ENCODE results near the gene CFAP221.

CFAP221 gene

DNA sequence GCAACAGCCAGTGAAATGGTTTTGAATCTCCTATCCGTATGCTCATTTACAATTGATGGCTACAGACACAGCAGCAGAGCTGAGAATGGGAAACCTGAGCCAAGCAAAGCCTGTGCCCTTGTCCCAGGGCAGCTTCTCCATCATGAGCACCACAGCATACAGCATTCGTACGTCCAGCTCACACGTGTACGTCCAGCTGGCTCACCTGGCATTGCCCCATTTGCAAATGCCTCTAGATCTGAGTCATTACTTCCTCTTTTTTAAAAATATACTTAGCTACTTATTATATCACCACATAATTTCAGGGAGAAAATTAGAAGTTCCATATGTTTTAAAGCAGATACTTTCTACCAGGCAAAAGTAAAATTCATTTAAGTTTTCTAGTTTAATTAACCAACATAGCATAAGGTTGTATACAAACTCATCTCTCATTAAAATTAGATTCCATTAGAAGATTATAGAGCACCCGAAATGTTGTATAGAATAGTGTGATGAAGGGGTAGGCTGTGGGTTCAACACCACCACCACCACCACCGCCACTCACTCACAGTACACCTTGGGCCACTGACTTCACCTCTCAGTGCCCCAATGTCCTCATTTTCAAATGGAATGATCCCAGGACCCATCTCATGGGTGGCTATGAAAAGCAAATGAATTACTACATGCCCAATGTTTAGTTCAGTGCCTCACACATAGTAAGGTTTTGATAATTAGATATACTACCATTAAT, 103.4 kb downstream of the CFAP221 start:
- DNase-seq, result no peak

DNA sequence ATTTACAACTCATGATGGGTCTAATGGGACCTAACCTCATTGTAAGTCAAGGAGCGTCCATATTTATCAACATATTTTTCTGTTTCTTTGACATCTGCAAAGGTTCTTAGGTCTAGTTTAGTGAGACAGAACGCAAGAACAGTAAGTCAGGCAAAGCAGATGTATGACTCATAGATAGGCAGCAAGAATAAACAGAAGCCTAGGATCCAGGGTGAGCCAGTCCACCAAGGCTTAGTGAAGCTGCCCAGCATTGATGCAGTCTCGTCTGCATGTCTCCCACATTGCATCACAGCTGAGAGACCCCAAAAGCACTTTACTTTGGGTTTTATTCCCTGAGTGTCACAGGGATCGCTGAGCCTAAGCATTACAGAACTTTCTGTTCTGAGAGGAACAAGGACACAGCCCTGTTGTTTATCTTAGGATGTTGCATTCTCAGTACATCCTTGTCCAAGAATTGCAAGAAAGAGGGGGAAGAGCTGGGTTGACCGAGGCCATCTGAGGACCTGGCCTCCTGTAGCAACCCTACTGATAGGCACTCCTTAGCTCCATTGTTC, 105.2 kb downstream of the CFAP221 start:
- DNase-seq, result no peak

DNA sequence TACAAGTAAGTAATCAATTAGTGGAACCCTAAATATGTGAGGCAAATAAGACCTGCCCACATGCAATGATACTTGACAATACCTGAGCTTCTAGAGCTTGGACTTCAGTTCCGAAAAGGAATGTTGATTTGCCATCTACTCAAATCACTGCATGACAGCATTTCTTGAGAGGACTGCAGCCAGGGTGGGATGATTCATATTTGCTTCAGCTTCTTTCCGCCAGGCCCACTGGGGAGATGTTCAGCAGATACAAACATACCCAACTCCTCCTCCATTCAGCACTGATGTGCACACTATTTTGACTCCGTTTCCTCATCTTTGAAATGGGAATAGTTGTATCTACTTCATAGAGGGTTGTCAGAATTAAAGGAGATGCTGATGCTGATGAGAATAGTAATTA, 106.0 kb downstream of the CFAP221 start:
- no peak for DNase-seq

DNA sequence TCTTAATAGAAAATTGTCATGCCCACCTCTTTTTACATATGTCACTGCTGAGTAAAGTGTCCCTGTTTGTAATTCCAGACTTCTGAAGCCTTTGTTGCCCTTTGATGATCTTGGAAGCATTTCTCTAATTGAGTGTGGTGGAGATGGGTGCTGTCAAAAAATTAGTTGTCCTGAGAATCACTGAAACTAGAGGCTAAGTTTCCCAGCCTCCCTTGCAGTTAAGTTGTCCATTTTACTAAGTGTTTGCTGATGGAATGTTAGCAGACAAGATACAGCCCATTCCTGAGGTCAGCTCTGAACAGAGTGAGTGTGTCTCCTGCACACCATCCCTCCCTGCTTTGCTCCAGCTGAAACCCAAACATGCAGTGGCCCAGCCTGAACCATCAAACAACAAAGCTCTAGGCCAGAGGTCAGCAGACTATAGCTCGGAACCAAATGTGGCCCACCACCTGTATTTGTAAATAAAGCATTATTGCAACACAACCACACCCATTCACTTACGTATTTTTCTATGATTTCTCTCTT, 106.7 kb downstream of the CFAP221 start:
- no peak for DNase-seq

DNA sequence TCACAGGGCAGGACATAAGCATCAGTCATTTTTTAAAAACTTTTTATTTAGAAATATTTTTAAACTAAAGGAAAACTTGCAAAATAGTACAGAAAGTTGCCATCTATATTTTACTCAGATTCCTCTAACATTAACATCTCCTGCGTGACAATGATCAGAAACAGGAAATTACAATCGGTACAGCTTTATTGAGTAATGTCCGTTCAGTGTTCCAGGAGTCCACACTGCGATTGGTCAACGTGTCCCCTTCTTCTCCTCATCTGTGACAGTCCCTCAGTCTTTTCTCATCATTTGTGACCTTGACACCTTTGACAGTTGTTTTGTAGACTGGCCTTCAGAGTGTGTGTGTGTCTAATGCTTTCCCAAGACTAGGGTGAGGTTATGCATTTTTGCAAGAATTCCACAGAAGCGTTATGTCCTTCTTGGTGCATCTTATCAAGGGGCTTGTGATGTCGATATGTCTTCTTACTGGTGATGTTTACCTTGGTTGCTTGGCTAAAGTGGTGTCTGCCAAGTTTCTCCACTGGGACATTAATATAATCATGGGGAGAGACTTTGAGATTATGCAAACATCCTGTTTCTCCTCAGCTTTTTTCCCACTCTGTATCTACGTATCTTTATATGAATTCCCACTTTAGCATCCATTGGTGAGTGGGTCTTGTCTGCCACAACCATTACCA, 113.4 kb downstream of the CFAP221 start:
- no peak for DNase-seq

DNA sequence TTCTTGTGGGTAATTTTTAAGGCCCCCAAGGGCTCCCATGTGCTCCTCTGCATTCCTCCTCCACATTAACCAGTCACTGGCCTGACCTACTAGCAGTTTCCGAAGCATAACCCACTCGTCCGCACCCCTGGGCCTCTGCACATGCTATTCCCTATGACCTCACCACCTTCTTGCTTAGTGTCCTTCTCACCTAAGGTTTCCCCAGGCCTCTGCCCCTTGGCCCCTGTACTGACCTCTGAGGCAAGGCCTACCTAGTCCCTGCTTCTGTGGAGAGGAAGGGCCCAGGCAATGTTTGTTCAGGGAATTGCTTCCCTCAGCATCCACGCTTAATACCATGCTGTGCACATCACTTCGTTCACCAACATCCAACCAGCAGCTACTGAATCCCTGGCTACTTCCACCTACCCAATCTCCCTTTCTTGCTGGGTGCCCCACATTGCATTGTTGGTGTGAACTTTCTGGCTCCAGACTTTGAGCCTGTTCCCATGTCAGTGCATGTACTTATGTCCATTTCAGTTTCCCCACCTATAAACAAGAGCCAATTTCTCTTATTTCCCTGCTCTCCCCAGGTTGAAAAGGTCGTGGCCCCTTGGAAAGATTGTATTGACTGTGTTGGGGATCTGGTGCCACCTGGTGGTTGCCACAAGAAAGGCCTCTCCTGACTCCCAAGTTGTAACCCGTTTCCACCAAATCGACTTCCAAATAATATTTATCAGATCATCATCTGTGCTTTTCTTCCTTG, 115.5 kb downstream of the CFAP221 start:
- no peak for DNase-seq

DNA sequence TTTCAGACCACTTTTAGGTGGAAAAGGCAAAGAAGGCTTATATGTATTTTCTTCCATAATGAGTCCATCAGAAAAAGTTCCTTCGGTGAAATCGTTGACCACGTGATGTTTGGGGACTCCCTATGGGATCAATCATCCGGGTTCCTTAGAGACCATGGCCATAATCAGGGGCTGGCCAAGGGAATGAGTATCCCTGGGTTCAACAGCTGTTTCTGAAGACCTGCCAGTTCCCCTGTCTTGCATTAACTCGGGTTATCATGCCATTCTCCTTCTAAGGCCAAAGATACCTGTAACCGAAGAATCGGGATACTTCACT, 116.1 kb downstream of the CFAP221 start:
- DNase-seq, result no peak

DNA sequence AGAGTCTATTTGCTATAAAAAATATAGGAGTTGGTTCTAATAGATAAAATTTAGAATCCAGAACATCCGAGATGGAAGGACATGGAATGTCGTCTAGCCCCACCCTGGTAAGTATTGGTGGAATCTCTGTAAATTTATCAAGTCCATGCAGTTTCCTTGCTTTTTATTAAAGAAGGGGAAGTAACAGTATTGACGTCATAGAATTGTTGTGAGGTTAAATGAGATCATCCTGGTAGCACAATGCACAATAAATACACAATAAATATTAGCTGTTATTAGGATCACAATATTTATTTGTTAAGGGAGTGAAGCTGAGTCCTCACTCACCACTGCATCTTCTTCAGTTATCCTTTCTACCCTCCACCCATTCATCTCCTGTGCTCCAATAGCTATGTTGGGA, 118.0 kb downstream of the CFAP221 start:
- no peak for DNase-seq

DNA sequence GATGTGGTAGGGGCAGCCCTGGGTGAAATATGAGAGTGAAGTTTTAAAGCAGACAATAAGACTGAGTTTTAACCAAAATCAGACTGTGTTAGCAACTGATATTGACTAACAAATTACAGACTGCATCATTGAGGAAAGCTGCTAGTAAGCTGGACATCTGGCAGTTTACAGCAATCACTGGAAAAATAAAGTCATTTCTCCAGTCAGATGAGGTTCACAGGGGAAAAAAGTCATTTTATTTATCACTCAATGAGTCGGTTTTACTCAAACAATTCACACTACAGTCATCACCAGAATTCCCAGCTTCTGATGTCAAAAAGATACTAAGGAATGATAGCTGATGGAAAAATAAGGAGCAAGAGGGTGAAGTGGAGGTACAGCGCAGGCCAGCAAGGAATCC, 124.3 kb downstream of the CFAP221 start:
- no peak for DNase-seq

DNA sequence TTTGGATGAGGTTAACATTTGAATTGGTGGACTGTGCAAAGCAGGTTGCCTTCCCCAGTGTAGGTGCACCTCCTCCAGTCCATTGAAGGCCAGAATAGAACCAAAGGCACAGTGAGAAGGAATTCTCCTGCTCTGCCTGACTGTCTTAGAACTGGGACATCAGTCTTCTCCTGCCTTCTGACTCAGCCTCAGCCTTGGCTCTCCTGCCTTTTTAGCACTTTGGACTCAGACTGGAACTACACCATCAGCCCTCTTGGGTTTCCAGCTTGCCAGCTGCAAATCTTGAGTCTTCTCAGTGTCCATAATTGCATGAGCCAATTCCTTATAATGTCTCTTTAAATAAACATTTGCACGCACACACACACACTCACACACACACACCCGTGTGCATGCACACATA, 126.8 kb downstream of the CFAP221 start:
- no peak for DNase-seq

DNA sequence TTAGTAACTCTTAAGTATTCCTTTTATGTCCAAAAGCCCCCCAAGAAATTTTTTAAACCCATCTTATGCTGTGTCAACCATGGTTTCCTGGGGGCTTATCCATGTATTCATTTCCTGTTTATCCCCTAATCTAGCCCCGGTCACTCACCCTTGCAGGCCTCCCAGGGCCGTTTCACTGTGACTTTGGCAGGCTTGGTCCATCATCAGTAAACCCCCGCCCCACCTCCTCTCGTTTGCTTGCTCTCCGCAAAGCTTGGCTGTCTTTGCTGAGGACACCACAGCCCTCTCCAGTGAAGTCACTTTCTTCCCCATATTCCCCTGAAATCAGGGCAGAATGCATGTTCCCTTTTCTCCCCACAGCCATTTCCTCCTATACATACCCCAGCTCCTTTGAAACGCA, 127.5 kb downstream of the CFAP221 start:
- no peak for DNase-seq

DNA sequence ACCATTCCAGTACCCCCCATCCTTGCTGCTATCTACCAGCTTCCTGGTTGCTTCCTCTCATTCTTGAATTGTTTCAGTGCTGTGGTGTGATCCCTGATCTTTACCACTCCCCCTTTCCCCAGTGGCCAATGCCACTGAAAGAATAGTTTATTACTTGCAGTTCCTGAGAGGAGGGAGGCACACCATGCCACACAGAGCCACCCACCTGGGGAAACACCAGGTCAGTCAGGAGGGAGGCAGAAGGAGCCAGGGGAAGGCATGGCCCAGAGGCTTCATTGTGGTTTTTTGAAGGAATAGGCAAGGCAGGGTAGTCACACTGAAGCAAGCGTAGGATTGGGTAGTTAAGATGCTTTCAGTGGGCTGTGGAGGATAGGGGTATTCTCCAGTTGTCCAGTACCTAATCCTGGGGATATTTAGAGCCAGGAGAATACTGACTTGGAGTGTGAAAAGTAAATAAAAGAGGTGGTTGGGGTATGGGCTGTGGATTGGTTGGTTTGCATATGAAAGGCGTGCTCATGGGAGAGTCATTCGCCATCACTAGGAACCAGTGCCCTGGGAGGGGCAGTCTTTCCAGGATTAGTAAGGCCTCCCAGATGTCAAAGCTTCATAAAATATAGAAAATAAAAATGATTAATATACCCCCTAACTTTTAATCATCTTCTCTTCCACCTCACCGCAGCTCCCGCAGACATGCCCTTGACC, 128.1 kb downstream of the CFAP221 start:
- no peak for DNase-seq

DNA sequence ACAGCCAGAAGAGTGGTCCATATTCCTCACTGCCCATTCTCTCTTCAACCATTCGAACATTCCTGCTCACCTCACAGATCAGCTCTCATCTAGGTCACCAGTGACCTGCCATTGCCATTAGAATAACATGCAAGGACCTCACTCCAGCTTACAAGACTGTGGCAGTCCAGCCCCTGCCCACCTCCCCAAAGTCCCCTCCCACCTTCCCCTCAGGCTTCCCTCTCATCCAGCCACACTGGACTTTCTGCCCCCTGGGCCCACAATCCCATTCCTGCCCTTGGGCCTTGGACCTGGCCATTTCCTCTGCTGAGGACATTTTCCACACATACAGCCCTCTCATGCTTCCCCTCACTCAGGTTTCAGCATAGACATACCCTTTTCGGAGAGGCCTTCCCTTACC, 129.5 kb downstream of the CFAP221 start:
- DNase-seq, result no peak

DNA sequence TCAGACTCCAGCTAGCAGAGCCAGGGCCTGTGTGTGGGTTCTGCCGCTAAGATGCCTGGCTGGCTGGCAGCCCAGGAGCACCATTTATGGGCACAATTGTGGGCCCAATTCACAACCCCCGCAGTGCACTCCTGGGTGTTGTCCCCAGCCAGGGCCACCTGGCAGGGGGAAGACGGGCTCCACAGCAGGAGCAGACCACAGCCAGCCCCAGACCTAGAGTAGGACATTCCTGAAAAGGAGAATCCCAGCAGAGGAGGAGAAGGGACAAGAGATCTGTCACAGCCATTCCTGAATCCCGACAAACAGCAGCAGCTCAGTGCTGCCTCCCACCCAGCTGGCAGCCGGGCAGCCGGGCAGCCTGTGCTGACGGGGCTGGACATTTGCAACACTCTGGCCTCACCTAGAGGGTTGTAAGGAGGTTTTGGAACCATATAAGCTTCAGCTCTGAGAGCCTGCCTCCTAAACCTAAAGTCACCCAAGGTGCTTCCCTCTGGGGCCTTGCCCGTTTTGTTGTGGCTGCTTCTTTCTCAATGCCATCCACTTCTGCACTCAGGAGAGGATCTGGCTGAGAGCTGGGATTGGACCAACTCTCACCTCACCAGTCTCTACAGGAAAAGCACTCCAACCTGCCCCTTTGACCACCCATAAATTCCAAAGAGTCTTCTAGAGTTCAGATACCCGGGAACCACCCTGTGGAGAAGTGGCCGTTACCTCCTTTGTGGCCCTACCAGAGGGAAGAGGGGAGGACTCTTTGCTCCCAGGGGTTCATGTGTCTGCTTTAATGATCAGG, 130.7 kb downstream of the CFAP221 start:
- no peak for DNase-seq

DNA sequence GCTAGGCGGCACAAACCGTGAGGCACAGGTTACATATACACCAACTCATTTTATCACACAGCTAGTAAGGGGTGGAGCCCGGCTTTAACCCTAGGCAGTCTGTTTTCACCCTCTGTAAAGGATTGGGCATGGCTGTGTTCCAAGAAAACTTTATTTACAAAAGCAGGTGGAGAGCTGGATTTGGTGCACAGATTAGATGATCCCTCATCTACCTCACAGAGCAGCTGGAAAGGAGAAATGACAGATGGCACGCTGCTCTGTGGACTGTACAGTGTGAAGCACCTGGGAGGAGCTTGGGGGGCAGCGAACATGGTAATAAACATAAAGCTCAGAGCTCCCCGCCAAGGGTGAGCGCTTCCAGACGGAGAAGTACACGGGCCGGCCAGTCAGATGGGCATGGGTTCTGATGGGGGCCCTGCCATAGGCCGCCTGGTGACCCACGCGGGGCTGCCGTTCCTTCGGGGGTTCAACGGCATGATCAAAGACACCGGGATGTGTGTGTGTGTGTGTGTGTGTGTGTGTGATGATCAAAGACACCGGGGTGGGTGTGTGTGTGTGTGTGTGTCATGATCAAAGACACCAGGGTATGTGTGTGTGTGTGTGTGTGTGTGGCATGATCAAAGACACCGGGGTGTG, 133.9 kb downstream of the CFAP221 start:
- no peak for DNase-seq

DNA sequence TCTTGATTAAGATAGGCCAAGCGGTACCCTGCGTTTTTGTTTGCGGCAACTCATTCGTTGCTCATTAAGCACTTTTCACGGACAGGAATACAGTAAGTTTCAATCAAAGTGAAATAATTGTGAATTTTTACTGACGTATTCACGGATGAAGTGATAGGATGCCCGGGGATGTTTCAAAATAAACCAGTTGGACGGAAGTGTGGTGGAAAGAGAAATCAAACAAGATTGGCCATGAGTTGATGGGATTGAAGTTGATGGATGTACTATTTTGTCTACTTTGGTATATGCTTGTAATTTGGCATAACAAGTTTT, 135.2 kb downstream of the CFAP221 start:
- no peak for DNase-seq

DNA sequence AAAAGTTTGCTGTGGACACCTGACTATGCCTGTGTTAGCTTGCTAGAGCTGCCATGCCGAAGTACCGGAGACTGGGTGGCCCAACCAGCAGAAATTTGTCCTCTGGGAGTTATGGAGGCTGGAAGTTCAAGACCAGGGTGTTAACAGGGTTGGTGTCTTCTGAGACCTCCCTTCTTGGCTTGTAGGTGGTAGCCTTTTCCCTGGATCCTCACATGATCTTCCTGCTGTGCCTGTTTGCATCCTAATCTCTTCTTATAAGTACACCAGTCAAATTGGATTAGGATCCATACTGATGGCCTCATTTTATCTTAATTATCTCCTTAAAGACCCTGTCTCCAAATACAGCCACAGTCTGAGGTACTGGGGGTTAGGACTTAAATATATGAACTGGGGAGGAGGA, 135.6 kb downstream of the CFAP221 start:
- no peak for DNase-seq

DNA sequence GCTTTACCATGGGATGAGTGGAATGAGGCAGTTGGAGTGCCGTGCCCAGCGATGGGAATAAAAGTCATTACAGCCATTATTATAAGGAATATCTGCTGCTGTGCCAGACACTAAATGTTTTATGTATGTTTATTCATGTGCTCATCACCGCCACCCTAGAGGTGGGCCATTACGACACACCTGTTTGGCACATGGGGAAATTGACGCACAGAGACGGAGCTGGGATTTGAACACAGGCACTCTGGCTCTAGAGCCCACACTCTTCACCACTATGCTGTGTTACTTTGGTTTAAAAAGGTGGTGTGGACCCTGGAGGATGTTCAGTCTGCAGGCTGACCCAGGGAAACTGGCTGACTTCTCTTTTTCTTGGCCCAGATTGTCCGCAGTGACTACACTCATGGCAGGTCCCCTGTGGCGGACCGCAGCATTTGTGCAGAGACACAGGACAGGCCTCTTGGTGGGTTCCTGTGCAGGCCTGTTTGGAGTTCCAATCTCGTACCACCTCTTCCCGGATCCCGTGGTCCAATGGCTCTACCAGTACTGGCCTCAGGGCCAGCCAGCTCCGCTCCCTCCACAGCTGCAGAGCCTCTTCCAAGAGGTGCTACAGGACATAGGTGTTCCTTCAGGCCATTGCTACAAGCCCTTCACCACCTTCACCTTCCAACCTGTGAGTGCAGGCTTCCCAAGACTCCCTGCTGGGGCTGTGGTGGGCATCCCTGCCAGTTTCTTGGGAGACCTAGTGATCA, 136.4 kb downstream of the CFAP221 start:
- DNase-seq, result no peak

DNA sequence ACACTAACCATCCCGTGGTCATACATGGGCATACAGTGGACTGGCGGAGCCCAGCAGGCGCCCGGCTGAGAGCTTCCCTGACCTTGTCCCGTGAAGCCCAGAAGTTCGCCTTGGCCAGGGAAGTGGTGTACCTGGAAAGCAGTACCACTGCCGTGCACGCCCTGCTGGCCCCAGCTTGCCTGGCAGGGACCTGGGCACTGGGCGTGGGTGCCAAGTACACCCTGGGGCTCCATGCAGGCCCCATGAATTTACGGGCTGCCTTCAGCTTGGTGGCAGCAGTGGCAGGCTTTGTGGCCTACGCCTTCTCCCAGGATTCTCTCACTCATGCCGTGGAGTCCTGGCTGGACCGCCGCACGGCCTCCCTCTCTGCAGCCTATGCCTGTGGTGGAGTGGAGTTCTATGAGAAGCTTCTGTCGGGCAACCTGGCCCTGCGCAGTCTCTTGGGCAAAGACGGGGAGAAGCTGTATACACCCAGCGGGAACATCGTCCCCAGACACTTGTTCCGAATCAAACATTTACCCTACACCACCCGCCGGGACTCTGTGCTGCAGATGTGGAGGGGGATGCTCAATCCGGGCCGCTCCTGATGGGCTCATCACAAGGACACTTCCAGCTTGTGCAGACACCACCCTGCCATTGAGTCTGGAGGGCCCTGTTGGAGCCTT, 137.1 kb downstream of the CFAP221 start:
- DNase-seq, result no peak

DNA sequence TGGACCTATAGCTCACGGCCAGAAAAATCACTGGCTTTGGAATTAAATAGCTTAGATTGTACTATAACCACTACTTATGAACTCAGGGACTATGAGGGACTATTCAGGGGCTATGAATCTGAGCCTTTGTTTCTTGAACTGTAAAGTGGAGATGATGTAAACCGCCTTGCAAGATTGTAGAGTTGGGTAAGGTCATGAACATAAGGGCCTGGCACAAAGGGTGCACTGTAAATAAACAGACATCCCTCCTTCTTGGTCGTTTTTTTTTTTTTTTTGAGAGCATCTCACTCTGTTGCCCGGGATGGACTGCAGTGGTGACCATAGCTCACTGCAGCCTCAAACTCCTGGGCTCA, 137.6 kb downstream of the CFAP221 start:
- no peak for DNase-seq

DNA sequence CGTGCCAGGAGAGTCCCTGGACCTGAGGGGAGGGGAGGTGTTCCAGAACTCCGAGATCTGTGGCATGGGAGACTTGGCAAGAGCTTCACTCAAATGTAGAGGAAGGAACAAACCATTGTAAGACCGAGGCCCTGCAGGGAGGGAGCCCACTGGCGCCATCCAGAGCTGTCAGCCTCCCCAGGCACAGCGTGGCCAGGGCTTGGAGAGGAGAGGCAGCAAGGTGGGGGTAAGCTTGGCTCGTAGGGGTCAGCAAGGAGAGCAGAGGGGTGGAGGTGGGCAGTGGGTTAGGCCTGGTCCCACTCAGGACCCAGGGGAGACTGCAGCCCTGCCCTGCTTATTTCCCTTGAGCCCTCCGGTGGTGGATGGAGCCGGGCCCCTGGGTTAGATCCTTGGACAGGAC, 138.3 kb downstream of the CFAP221 start:
- no peak for DNase-seq
